ENCODE data around the gene POP4. TPM values are rescaled to one million over a fixed set of nuclear protein-coding genes. Genes with fewer than 3 reads are reported as not detected.

POP4 gene
- total RNA-seq, 2 experiments from 2014 or later: 137 to 142 TPM

DNA sequence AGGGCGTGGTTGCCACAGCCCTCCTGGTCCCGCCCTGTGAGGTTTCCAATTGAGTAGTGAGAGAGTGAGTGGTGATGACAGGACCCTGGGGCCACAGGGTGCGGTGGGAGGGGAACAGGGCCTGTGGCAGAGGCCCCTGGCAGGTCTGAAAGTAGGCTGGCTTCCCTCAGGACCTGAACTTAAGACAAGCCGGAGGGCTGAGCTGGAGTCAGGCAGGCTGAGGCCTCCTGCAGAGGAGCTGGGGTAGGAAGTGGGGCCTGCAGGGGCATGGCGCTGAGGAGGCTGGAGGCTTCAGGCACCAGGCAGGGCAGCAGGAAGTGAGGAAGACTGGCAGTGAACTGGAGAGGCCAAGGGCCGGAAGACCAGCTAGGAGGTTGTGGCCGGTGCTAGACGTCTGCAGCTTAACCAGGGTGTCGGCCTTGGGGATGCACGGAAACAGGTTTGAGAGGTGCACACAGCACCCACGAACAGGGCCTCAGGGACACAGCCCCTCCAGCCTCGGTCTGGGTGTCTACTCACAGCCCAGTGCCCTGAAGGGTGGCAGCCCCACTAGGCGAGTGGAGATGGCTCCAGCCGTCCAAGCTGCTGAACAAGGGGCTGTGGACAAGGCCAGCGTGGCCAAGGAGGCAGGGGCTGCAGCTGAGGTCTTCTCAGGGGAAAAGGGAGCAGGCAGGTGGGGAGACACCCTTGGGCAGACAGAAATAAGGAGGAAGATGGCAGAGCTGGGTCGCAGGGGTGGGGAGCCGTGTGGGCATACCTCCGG, 17.8 kb downstream of the POP4 start:
- CTCF ChIA-PET: interaction anchor here (0.6 to 7.2 kb wide), 10 partner anchors 12 to 92 kb away, joined by 3 to 57 read pairs (median 5); partner anchors contain the start of genes PLEKHF1 and POP4
- POLR2A ChIA-PET: interaction anchor here (0.6 to 2.5 kb wide), 7 partner anchors 12 to 48 kb away, joined by 3 to 12 read pairs (median 5); partner anchors contain the start of genes PLEKHF1 and POP4

DNA sequence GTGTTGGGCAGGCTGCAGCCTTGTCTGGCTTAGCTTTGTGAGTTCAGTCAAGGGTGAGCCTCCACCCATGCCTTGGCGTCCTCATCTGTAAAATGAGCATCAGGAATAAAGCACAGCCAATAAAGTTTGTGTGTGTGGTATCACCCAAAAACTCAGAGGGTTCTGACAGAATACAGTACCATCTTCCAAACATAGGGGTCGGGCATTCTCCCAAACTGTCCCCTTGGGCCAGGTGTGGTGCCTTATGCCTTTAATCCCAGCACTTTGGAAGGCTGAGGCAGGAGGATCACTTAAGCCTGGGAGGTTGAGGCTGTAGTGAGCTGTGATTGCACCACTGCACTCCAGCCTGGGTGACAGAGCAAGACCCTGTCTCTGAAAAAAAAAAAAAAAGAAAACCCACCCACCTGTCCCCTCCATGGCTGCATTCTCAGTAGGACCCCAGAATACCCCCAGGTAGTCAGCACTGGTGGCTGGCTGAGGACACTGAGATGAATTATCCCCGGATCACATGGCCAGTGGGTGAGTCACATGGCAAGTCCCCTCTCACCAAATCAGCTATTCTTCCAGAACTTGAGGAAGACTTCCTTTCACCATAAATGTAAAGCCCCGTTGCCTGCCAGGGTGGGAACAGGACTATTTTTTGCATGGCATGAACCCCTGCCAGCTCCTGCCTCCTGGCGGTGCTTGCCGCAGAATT, 18.6 kb downstream of the POP4 start:
- CTCF ChIA-PET: interaction anchor here (0.6 to 7.2 kb wide), 8 partner anchors 12 to 92 kb away, joined by 3 to 57 read pairs (median 6); partner anchors contain the start of genes PLEKHF1 and POP4

DNA sequence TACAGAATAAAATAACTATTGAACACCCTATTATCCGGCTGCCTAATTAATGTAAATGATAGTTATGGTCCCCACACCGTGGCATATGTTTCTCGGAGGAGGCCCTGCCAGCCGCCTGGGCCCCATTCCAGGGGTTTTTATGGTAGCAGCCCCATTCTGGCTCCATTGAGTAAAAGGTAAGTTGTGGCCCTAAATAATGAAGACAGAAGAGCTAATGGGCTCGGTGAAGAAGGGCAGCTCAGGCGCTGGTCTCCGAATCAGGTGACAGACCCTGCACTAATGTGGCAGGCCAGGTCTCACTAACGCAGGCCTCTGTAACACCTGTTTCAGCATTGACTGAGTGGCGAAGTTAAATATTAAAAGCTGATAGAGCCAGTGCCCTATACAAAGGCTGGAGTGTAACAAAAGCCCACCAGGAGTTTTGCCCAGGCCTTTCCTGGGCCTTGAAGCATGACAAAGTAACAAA, 19.1 kb downstream of the POP4 start:
- ChIA-PET POLR2A (interaction anchor here (2.5 kb wide), 1 partner anchor 47 kb away, joined by 10 read pairs; no protein-coding TSS in a partner anchor), CTCF (interaction anchor here (0.9 to 7.2 kb wide), 3 partner anchors 15 to 47 kb away, joined by 4 to 57 read pairs (median 30); partner anchors contain the start of gene PLEKHF1)

More for the DNA sequence above, 18.6 kb downstream of the POP4 start:
- POLR2A ChIA-PET: interaction anchor here (1.1 to 2.5 kb wide), 4 partner anchors 14 to 48 kb away, joined by 5 to 12 read pairs (median 10); partner anchors contain the start of genes PLEKHF1 and POP4

DNA sequence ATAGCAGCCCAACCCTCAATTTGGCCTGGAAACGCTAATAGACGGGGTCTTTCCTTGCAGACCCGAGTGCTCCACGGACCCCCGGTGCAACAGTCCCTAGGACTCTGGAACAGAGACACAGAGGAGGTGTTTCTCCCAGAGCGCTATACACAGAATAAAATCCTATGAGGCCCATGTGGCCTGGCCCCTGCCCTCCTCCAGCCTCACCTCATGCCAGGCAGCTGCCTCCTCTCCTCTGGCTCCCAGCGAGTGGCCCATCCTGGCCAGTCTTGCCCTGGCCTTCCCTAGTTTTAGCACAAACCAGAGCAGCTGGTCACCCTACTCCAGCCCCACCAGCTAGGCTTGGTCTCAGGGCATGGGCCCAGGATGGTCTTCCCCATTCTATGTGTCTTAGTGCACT, 20.3 kb downstream of the POP4 start:
- CTCF ChIA-PET: no interaction called here
- POLR2A ChIA-PET: interaction anchor here (0.8 kb wide), 1 partner anchor 88 kb away, joined by 3 read pairs; the partner anchor contains the start of gene C19orf12

DNA sequence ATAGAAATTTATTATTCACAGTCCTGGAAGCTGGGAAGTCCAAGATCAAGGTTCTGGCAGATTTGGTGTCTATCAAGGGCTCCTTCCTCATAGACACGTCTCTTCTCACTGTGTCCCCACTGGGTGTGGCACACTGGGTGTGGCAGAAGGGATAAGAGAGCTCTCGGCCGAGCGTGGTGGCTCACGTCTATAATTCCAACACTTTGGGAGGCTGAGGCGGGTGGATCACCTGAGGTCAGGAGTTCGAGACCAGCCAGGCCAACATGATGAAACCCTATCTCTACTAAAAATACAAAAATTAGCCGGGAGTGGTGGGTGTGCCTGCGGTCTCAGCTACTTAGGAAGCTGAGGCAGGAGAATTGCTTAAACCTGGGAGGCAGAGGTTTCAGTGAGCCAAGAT, 20.7 kb downstream of the POP4 start:
- POLR2A ChIA-PET: interaction anchor here (0.5 to 0.8 kb wide), 3 partner anchors 54 to 104 kb away, joined by 3 to 7 read pairs (median 4); partner anchors contain the start of gene C19orf12
- CTCF ChIA-PET: interaction anchor here (0.6 to 1.2 kb wide), 4 partner anchors 15 to 99 kb away, joined by 3 read pairs; no protein-coding TSS in a partner anchor

DNA sequence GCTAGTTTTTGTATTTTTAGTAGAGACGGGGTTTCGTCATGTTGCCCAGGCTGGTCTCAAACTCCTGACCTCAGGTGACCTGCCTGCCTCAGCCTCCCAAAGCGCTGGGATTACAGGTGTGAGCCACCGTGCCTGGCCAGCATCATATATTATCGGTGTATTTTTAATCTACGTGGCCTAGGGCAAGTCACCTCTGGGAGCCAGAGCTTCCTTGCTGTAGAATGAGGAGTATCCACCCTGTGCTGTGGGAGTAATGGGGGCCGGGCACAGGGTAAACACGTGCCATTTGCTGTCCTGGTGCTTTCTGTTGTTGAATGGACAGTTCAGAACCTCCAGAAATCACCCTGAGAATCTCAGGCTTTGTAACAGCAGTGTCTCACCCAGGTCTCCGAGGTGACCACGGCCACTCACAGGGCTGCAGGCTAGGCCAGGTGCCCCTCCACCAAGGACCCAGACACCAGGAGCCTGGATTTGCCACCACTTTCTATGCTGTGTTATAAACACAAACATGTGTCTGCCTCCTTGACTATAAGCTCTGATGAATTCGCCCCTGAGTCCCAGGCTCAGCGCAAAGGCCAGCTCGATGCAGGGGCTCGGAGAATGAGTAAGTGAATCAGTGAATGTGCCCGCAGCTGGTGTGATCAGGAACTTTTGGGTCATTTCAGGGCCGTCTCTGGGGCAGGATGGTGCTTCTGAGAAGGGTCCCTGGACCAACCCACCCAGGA, 22.7 kb downstream of the POP4 start:
- ChIA-PET CTCF (interaction anchor here (0.6 to 1.4 kb wide), 2 partner anchors 9 to 21 kb away, joined by 3 to 4 read pairs; no protein-coding TSS in a partner anchor), POLR2A (no interaction called here)

DNA sequence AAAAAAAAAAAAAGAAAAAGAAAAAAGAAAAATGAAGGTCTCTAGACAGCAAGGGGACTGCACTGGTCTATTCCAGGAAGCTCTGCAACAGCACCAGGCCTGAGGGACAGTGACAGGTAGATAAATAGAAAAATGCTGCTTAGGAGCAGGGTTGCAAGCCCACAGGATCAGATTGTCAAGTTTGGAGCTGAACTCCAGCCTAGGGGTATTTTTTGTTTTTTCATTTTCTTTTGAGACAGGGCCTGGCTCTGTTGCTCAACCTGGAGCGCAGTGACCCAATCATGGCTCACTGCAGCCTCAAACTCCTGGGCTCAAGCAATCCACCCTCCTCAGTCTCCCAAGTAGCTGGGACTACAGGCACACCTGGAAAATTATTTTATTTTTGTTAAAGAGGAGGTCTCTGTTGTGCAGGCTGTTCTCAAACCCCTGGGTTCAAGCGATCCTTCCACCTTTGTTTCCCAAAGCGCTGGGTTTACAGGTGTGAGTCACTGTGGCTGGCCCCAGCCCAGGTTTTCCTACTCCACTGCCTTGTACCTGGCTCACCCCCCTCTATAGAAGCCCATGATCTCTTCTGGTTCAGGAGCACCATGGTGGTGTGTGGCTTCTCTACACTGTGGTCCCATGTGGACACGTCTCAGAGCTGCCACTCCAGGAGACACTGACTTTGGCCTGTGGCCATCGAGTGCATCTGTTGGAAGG, 23.9 kb downstream of the POP4 start:
- ChIA-PET CTCF (interaction anchor here (0.6 kb wide), 1 partner anchor 10 kb away, joined by 4 read pairs; no protein-coding TSS in a partner anchor), POLR2A (interaction anchor here (0.6 kb wide), 1 partner anchor 17 kb away, joined by 6 read pairs; no protein-coding TSS in a partner anchor)

DNA sequence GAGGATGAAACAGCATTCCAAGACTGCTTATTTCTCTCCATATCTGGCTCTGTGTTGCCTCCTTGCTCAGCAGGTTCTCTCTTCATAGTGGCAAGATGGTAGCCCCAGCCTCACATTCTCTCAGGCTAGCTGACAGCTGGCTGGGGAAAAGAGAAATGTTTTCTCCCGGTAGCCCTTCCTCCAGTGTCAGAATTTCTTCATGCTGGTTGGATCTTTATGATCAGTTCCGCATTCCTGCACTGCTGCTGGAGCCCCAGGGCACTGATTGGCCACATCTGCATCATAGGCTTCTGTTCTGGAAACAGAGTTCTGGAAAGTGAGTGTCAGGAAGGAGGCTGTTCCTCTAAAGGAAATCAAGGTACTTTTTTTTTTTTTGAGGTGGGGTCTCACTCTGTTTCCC, 24.6 kb downstream of the POP4 start:
- POLR2A ChIA-PET: no interaction called here
- CTCF ChIA-PET: no interaction called here

DNA sequence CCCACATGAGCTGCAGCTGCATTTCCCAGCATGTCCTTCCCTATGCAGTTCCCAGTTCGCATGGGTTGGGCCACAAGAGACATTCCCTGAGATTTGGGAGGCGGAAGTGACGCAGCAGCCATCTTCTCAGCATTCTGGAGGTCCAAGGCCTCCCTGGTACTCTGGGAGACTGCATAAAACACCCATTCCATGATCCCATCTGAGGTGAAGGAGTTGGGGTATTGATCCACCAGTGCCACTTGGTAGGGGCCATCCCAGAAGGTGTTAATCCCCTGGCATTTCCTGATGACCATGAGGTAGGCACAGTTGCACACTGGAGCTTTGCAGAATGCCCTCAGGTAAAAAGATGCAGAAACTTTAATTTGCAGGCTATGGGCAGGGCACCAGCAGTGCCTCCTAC, 25.4 kb downstream of the POP4 start:
- ChIA-PET CTCF (no interaction called here), POLR2A (no interaction called here)

DNA sequence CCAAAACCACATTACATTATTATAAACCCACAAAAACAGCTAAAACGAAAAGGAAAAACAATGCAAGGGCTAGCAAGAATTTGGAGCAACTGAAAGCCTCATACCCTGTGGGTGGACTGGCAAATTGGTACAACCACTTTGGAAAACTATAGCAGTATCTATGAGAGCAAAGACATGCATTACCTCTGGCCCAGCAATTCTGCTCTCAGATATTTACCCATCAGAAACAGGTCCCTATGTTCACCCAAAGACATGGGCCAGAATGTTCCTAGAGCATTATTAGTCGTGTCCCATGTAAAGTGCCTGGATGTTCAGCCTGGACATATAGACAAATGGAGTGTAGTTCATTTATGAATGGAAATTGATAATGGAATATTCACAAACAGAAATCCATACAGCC, 27.9 kb downstream of the POP4 start:
- CTCF ChIA-PET: no interaction called here
- POLR2A ChIA-PET: no interaction called here

DNA sequence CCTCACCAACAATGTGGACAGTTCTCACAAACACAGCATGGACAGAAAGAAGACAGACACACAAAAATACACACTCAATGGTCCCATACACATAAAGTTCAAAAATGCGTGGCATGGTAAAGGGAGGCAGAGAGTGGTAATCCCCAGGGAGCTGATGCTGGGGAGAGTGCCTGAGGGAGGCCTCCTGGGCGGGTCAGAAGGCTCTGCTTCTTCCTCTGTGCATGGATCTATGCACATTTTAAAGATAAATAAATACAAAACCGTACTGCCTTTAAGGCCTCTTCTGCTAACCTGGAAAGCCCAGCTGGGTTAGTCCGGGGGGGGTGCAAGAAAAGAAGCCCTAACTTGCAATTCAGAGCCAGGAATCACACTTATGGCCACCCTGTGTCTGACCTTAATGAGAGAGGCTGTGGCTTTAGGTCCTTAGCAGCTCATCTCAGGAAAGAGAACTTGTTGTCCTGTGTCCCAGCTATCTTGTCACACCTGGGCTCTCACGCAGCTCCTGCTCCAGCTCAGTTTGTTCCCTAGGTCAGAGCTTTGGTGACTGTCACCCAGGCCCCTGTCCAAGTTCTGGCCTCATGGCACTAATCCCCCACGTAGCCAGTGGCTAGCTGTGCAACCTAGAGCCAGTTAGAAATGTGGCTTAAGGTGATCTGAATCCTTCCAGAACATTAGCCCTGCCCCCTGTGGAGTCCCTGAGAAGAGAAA, 28.5 kb downstream of the POP4 start:
- CTCF ChIA-PET: interaction anchor here (1.6 kb wide), 1 partner anchor 14 kb away, joined by 4 read pairs; no protein-coding TSS in a partner anchor
- POLR2A ChIA-PET: no interaction called here

DNA sequence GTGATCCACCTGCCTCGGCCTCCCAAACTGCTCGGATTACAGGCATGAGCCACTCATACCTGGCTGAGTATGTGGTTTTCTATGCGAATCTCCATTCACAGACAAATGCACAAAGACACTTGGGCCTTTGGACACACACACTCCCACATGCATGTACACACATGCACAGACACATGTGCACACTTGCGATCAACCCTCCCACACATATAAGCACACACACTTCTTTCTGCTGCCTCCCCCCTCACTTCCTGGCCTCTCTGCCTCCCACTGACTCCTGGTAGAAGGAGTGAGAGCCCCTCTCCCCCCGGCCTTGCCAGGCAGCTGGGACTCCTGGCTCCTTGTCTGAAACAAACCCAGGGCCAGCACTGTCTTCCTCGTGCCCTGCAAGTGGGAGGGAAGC, 29.9 kb downstream of the POP4 start:
- ChIA-PET POLR2A (interaction anchor here (0.9 kb wide), 1 partner anchor 12 kb away, joined by 3 read pairs; no protein-coding TSS in a partner anchor), CTCF (interaction anchor here (0.6 to 1.6 kb wide), 2 partner anchors 12 to 15 kb away, joined by 3 to 4 read pairs; no protein-coding TSS in a partner anchor)

DNA sequence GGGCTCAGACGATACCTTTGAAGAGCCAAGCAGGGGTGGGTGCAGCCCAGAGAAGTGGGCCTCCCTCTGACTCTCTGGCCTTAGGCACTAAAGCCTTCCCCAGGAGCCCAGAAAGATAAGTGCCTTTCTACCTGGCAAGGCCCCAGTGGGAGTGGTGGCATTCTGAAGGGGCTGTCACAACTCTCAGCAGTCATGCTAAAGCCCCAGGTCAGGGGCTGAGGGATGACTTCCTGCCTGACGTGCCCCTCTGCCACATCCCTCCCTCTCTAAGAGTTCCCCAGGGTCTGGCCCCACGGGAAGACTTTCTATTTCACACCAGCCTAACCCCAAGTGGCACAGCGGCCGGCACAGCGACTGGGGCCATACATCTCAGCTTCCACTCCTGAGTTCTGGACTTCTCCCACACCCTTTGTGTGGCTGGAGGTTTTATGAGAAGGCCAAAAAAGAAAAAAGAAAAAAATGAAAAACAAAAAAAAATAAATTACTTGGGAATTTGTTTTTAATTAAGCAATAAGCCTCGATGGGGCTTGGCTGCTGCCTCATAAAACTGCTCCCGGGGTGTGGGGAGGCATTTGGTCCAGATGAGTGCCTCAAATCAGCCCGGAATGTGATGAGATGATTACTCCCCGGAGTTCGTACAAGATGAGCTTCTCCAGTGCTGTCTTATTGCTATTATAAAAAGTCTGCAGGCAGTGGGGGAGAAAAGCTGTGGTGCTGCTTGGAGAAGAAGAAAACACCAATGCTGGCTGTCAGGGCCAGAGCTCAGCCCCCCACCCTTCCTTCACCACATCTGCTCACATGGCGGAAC, 30.7 kb downstream of the POP4 start:
- ChIA-PET CTCF (interaction anchor here (0.6 kb wide), 1 partner anchor 12 kb away, joined by 3 read pairs; no protein-coding TSS in a partner anchor), POLR2A (no interaction called here)

DNA sequence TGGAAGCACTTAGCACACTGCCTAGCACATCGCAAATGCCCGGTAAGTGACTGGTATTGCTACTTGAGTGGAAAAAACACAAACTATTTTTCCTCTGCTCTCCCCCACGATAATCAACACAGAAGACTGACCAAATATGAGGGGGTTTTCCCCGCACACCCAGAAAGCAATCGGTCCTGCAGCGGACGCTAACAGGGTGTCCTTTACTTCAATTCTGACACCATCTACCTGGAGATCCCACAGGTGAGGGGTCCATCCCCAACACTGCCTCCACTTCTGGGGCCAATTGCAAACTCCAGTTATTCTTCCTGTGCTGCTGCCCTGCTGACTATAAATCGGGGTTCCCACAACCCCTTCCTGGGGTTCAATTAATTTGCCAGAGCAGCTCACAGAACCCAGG, 33.0 kb downstream of the POP4 start:
- CTCF ChIA-PET: interaction anchor here (0.9 kb wide), 1 partner anchor 27 kb away, joined by 3 read pairs; the partner anchor contains the start of gene PLEKHF1
- POLR2A ChIA-PET: no interaction called here

DNA sequence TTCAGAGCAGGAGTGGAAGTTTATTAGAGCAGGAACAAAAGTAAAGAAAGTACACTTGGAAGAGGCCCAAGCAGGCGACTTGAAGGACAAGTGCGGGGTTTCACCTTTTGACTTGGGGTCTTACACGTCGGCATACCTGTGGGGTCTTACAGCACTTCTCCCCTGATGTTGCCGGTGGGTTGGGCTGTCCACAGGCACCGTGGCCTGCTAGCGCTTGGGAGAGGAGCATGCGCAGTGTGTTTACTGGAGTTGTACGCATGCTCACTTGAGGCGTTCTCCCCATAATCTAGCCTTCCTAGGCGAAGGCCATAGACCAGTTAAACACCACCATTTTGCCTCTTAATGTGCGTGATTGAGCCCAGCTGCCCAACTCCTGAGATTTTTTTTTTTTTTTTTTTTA, 34.1 kb downstream of the POP4 start:
- ChIA-PET POLR2A (no interaction called here), CTCF (no interaction called here)

DNA sequence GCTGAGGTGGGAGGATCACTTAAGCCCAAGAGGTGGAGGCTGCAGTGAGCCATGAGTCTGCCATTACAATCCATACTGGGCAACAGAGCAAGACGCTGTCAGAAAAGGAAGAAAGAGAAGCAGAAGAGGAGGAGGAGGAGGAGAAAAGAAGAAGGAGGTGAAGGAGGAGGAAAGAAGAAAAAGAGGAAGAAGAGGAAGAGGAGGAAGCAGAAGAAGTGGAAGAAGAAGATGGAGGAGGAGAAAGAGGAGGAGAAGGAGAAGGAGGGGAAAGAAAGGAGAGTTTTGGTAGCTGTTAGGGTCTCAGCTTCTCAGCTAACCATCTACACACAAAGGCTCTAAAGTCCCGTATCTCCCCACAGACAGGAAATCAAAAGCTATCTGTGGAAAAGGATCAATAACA, 35.5 kb downstream of the POP4 start:
- CTCF ChIA-PET: no interaction called here
- POLR2A ChIA-PET: no interaction called here

DNA sequence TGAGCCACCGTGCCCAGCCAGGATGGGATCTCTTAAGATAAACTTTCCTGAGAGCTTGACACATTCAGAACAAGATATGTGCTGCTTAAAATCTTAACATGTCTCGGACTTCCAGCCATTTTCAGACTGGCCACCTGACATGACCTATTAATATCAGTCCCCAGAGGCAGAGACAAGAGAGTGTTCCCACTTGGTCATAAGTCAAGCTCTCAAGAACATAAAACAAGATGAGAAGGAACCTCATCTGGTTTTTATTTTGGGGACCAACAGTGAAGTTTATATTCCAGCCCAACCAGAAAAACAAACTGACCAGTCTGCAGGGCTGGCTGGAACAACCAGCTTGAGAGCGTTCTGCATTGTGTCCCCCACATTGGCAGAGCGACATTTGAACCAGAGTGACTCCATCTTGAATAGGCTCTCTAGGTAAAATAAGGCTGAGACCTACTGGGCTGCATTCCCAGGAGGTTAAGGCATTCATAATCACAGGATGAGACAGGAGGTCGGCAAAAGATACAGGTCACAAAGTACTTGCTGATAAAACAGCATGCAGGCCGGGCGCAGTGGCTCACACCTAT, 37.4 kb downstream of the POP4 start:
- ChIA-PET CTCF (interaction anchor here (1.0 kb wide), 1 partner anchor 24 kb away, joined by 3 read pairs; no protein-coding TSS in a partner anchor), POLR2A (no interaction called here)

Measured in activated CD8-positive, alpha-beta memory T cell treated with anti-CD3 and anti-CD28 coated beads for 36 hours (primary cell).